HepG2 (cell line): Measurements from ENCODE around the gene ZCCHC9. TPM values are rescaled to one million over a fixed set of nuclear protein-coding genes. Genes with fewer than 3 reads are reported as not detected.

Experiments used
- HMG20A ChIP-seq: IDR thresholded peaks from 2 replicates; pipeline ENCODE4 v1.6.1; 2016; ENCODE audit warnings: borderline replicate concordance
- HNF4A ChIP-seq: sonication (generic); formaldehyde crosslinking; IDR thresholded peaks from 2 replicates; pipeline ENCODE4 v1.4.0; 2020; ENCODE audit warnings: missing genetic modification reagents
- HNRNPUL1 ChIP-seq: fragments of 200-400 bp; formaldehyde crosslinking; IDR thresholded peaks from 2 replicates; pipeline ENCODE4 v1.6.1; 2017; ENCODE audit warnings: low read depth, mild to moderate bottlenecking, low read length, moderate library complexity
- KLF15 ChIP-seq: sonication (generic); formaldehyde crosslinking; IDR thresholded peaks from 2 replicates; pipeline ENCODE4 v1.8.1; 2023; ENCODE audit warnings: borderline replicate concordance, mild to moderate bottlenecking, inconsistent platforms, missing genetic modification reagents, mixed read lengths
- MLXIP ChIP-seq: sonication (generic); formaldehyde crosslinking; IDR thresholded peaks from 2 replicates; pipeline ENCODE4 v1.9.0; 2021; ENCODE audit warnings: missing genetic modification reagents, borderline replicate concordance
- NCOA2 ChIP-seq: sonication (generic); formaldehyde crosslinking; IDR thresholded peaks from 2 replicates; pipeline ENCODE4 v1.8.0; 2022; ENCODE audit warnings: inconsistent platforms
- NFIC ChIP-seq: IDR thresholded peaks from 2 replicates; pipeline ENCODE4 v1.6.1; 2012; ENCODE audit warnings: mild to moderate bottlenecking, low read length, inconsistent platforms
- NKX3-1 ChIP-seq: sonication (generic); formaldehyde crosslinking; IDR thresholded peaks from 2 replicates; pipeline ENCODE4 v1.5.0; 2020; ENCODE audit warnings: missing genetic modification reagents
- POGZ ChIP-seq: sonication (generic); formaldehyde crosslinking; IDR thresholded peaks from 2 replicates; pipeline ENCODE4 v1.4.0; 2020; ENCODE audit warnings: mild to moderate bottlenecking, missing genetic modification reagents
- PTBP1 ChIP-seq: fragments of 200-400 bp; formaldehyde crosslinking; IDR thresholded peaks from 2 replicates; pipeline ENCODE4 v1.6.1; 2018; ENCODE audit warnings: low read length, low read depth; ENCODE audit not compliant: poor library complexity, severe bottlenecking
- RFX5 ChIP-seq: IDR thresholded peaks from 2 replicates; pipeline ENCODE4 v1.6.1; 2011; ENCODE audit warnings: low read depth, low read length, improper control_type of control experiment
- WIZ ChIP-seq: sonication (generic); formaldehyde crosslinking; IDR thresholded peaks from 2 replicates; pipeline ENCODE4 v1.5.1; 2020; ENCODE audit warnings: mild to moderate bottlenecking, missing genetic modification reagents
- YEATS4 ChIP-seq: sonication (generic); formaldehyde crosslinking; IDR thresholded peaks from 2 replicates; pipeline ENCODE4 v1.4.0; 2020; ENCODE audit warnings: missing genetic modification reagents, borderline replicate concordance
- ZBTB20 ChIP-seq: sonication (generic); formaldehyde crosslinking; IDR thresholded peaks from 2 replicates; pipeline ENCODE4 v1.8.1; 2023; ENCODE audit warnings: missing genetic modification reagents, low read depth, mild to moderate bottlenecking, borderline replicate concordance
- ZBTB3 ChIP-seq: sonication (generic); formaldehyde crosslinking; IDR thresholded peaks from 2 replicates; pipeline ENCODE4 v1.4.0; 2020; ENCODE audit warnings: low read depth, mild to moderate bottlenecking, moderate library complexity, missing genetic modification reagents, borderline replicate concordance
- ZBTB8A ChIP-seq: sonication (generic); formaldehyde crosslinking; IDR thresholded peaks from 2 replicates; pipeline ENCODE4 v1.4.0; 2020; ENCODE audit warnings: mild to moderate bottlenecking, low read depth, missing genetic modification reagents, borderline replicate concordance
- ZNF205 ChIP-seq: IDR thresholded peaks from 2 replicates; pipeline ENCODE4 v1.6.1; 2018; ENCODE audit warnings: missing biosample characterization, missing genetic modification reagents
- ZNF280D ChIP-seq: sonication (generic); formaldehyde crosslinking; IDR thresholded peaks from 2 replicates; pipeline ENCODE4 v1.5.1; 2020; ENCODE audit warnings: mild to moderate bottlenecking, missing genetic modification reagents
- ZNF329 ChIP-seq: sonication (generic); formaldehyde crosslinking; IDR thresholded peaks from 2 replicates; pipeline ENCODE4 v1.9.0; 2021; ENCODE audit warnings: low read depth, mild to moderate bottlenecking, missing genetic modification reagents
- ZNF382 ChIP-seq: sonication (generic); formaldehyde crosslinking; IDR thresholded peaks from 2 replicates; pipeline ENCODE4 v1.5.0; 2020; ENCODE audit warnings: missing genetic modification reagents, mild to moderate bottlenecking, borderline replicate concordance
- ZNF562 ChIP-seq: sonication (generic); formaldehyde crosslinking; IDR thresholded peaks from 2 replicates; pipeline ENCODE4 v1.8.0; 2022; ENCODE audit warnings: missing genetic modification reagents, borderline replicate concordance
- ZNF770 ChIP-seq: sonication (generic); formaldehyde crosslinking; IDR thresholded peaks from 2 replicates; pipeline ENCODE4 v1.5.0; 2020; ENCODE audit warnings: mild to moderate bottlenecking, missing genetic modification reagents
- polyA plus RNA-seq, 8 experiments: library from polyadenylated mRNA; depleted of rRNA in 3 of 8; stranded (reverse) in 7 of 8; unstranded in 1 of 8; fragments of >200 nt; fragmentation: Illumina TruSeq in 4 of 8; extraction: Trizol in 4 of 8; gene quantifications; 2 replicates each; pipeline versions ENCODE4 v1.2.1 to v1.2.3, GENCODE V29; 2011 to 2016; ENCODE audit warnings: low read depth in 4 of 8, missing spikeins in 1 of 8, mixed read lengths in 1 of 8; ENCODE audit not compliant: insufficient read depth in 1 of 8
- total RNA-seq, 5 experiments: library from RNA; depleted of rRNA; stranded (reverse); fragments of >200 nt; fragmentation: Illumina TruSeq; extraction: Trizol; gene quantifications; 2 replicates each; pipeline ENCODE4 v1.2.3, GENCODE V29; 2016; ENCODE audit warnings: low read depth in 1 of 5

The ZCCHC9 gene
- total and polyA plus RNA-seq, 2 of the 13 experiments (the other 11 are each of a cell fraction or from before 2014, with no cell fraction given), result 28.7 to 52.5 TPM

- TF ChIP-seq ZNF770 (CRISPR knock-in tag), result no peak
- no peak for TF ChIP-seq ZNF382 (CRISPR knock-in tag)
- no peak for TF ChIP-seq MLXIP
- TF ChIP-seq ZBTB8A (CRISPR knock-in tag), result no peak
- TF ChIP-seq ZBTB3 (CRISPR knock-in tag), result no peak
- TF ChIP-seq ZNF205, result no peak
- TF ChIP-seq YEATS4 (CRISPR knock-in tag), result no peak
- no peak for TF ChIP-seq HMG20A (CRISPR knock-in tag)
- TF ChIP-seq ZNF329 (CRISPR knock-in tag), result no peak
- TF ChIP-seq NKX3-1, result no peak
- TF ChIP-seq WIZ (CRISPR knock-in tag), result no peak
- peak; percentile 8; the same call in 1 of the 2 replicates for TF ChIP-seq HNF4A (CRISPR knock-in tag)
- no peak for TF ChIP-seq KLF15
- TF ChIP-seq HNRNPUL1, result no peak
- TF ChIP-seq ZBTB20 (CRISPR knock-in tag), result no peak
- TF ChIP-seq NFIC, result no peak
- no peak for TF ChIP-seq ZNF562 (CRISPR knock-in tag)
- 0 out of 2 replicates have a peak, but pooled peaks have one; percentile 29 for TF ChIP-seq RFX5
- TF ChIP-seq POGZ, result peak; percentile 75
- TF ChIP-seq PTBP1, result no peak
- no peak for TF ChIP-seq NCOA2 (CRISPR knock-in tag)
- TF ChIP-seq ZNF280D (CRISPR knock-in tag), result no peak
Observed at GRCh38 chr5:81355291-81356251, 54.2 kb downstream of the ZCCHC9 start (continued).
